ENCODE measurements around the gene ADA. TPM values are rescaled to one million over a fixed set of nuclear protein-coding genes. Genes with fewer than 3 reads are reported as not detected.
A peak's percentile ranks its signal among the peaks of the same experiment; 100 is the strongest.

The ADA gene
- total and polyA plus RNA-seq, 2 of the 13 experiments (the other 11 are each of a cell fraction or from before 2014, with no cell fraction given): 2.5 to 11.3 TPM

GRCh38 chr20:44637522-44638372 is 13.8 kb downstream of the ADA start:
- TF ChIP-seq NFIB (CRISPR knock-in tag; IDR thresholded peaks at IDR 0.05; ENCODE audit: borderline replicate concordance): no peak
- no peak for TF ChIP-seq NFE2L1 (CRISPR knock-in tag; IDR thresholded peaks at IDR 0.05; ENCODE audit: borderline replicate concordance)
- no peak for TF ChIP-seq THYN1 (CRISPR knock-in tag; IDR thresholded peaks at IDR 0.05; ENCODE audit: borderline replicate concordance, low read depth)
- TF ChIP-seq ZNF629 (CRISPR knock-in tag; conservative IDR thresholded peaks at IDR 0.05): peak; percentile 65
- DNase-seq (ENCODE audit: low spot score) (no peak), ATAC-seq (no peak), FAIRE-seq (peak; percentile 36)
- POLR2A ChIA-PET: no interaction called here
- Histone ChIP-seq H3K27me3 (ENCODE audit: control insufficient read depth in 1 of 2, insufficient read depth in 2 of 2, low read length in 2 of 2) (no peaks in the 10 kb centered on the region), H3K27ac (ENCODE audit: extremely low read length, insufficient read depth, low read length) (no peak overlapping the region), H3K4me3 (replicated peaks in 1 of 3; ENCODE audit: insufficient read depth in 1 of 3, low read depth in 2 of 3, low read length in 3 of 3) (no peak overlapping the region), H3K9me3 (ENCODE audit: low read length) (no peaks in the 10 kb centered on the region), H4K20me1 (ENCODE audit: insufficient read depth, low read length) (no peaks in the 10 kb centered on the region), H3K4me2 (ENCODE audit: low read depth, low read length) (no peak overlapping the region), H3K36me3 (replicated peaks in 1 of 2; ENCODE audit: control insufficient read depth in 1 of 2, insufficient read depth in 2 of 2, low read length in 2 of 2) (no peaks in the 10 kb centered on the region), H3K9ac (ENCODE audit: insufficient read depth, low read depth, low read length) (no peak overlapping the region), H2AFZ (ENCODE audit: low read length) (no peak overlapping the region), H3K4me1 (ENCODE audit: insufficient read depth, low read length) (peaks cover 17% of the 10 kb centered on the region), H3K79me2 (ENCODE audit: insufficient read depth, low read length) (no peaks in the 10 kb centered on the region)
- in situ Hi-C loops (cut with HindIII; ENCODE audit: extremely low pct_ligation_motif_present, low pct_unique_long_range_greater_than_20kb): no loop called here
- CTCF ChIA-PET (ENCODE audit: low intra/inter-chr PET ratio, low total read pairs): no interaction called here
- intact Hi-C loops (cut with micrococcal nuclease; ENCODE audit: unreplicated experiment): no loop called here
- no TSS peak for BruUV-seq (replicated peaks)
- WGBS (ENCODE audit: low lambda C conversion rate): 74% methylated on average over 11 of the region's 11 CpGs

GRCh38 chr20:44637042-44637441 is 14.5 kb downstream of the ADA start:
- TF ChIP-seq CSRNP1 (CRISPR knock-in tag; IDR thresholded peaks at IDR 0.05) (no peak), FOXA1 (IDR thresholded peaks at IDR 0.05) (no peak), FOXA1 (CRISPR knock-in tag; IDR thresholded peaks at IDR 0.05) (no peak), RXRB (CRISPR knock-in tag; IDR thresholded peaks at IDR 0.05; ENCODE audit: borderline replicate concordance) (no peak), SMARCE1 (IDR thresholded peaks at IDR 0.05; ENCODE audit: borderline replicate concordance) (no peak), SRSF9 (IDR thresholded peaks at IDR 0.05; ENCODE audit: borderline replicate concordance, insufficient read depth, low read depth, low read length, poor library complexity, severe bottlenecking) (no peak), MATR3 (CRISPR knock-in tag; IDR thresholded peaks at IDR 0.05) (no peak), SRSF4 (IDR thresholded peaks at IDR 0.05; ENCODE audit: low read depth, low read length, poor library complexity, severe bottlenecking) (no peak), ZNF260 (CRISPR knock-in tag; IDR thresholded peaks at IDR 0.05; ENCODE audit: borderline replicate concordance, low read depth) (no peak), ZNF101 (CRISPR knock-in tag; IDR thresholded peaks at IDR 0.05; ENCODE audit: borderline replicate concordance, low read depth) (peak; percentile 97), ZNF768 (CRISPR knock-in tag; IDR thresholded peaks at IDR 0.05) (peak; percentile 62; the same call in 1 of the 2 replicates), ZNF230 (CRISPR knock-in tag; IDR thresholded peaks at IDR 0.05) (no peak)
- TF ChIP-seq, protein P1, sequence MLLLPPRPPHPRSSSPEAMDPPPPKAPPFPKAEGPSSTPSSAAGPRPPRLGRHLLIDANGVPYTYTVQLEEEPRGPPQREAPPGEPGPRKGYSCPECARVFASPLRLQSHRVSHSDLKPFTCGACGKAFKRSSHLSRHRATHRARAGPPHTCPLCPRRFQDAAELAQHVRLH (CRISPR knock-in tag; IDR thresholded peaks at IDR 0.05; ENCODE audit: borderline replicate concordance, low read depth): no peak
- Histone ChIP-seq H3K79me2 (ENCODE audit: insufficient read depth, low read length) (no peaks in the 10 kb centered on the region), H3K27ac (ENCODE audit: extremely low read length, insufficient read depth, low read length) (no peak overlapping the region), H3K4me3 (replicated peaks in 1 of 3; ENCODE audit: insufficient read depth in 1 of 3, low read depth in 2 of 3, low read length in 3 of 3) (no peak overlapping the region), H3K27me3 (ENCODE audit: control insufficient read depth in 1 of 2, insufficient read depth in 2 of 2, low read length in 2 of 2) (no peaks in the 10 kb centered on the region), H3K36me3 (replicated peaks in 1 of 2; ENCODE audit: control insufficient read depth in 1 of 2, insufficient read depth in 2 of 2, low read length in 2 of 2) (no peaks in the 10 kb centered on the region), H4K20me1 (ENCODE audit: insufficient read depth, low read length) (no peaks in the 10 kb centered on the region), H3K9me3 (ENCODE audit: low read length) (no peaks in the 10 kb centered on the region), H3K4me2 (ENCODE audit: low read depth, low read length) (no peak overlapping the region), H2AFZ (ENCODE audit: low read length) (no peak overlapping the region), H3K9ac (ENCODE audit: insufficient read depth, low read depth, low read length) (no peak overlapping the region), H3K4me1 (ENCODE audit: insufficient read depth, low read length) (peaks cover 10% of the 10 kb centered on the region)
- ATAC-seq (no peak), DNase-seq (ENCODE audit: low spot score) (no peak), FAIRE-seq (no peak)
- ChIA-PET CTCF (ENCODE audit: low intra/inter-chr PET ratio, low total read pairs) (no interaction called here), POLR2A (no interaction called here)
- intact Hi-C loops (cut with micrococcal nuclease; ENCODE audit: unreplicated experiment): no loop called here
- WGBS (ENCODE audit: low lambda C conversion rate): 89% methylated on average over 5 of the region's 5 CpGs
- in situ Hi-C loops (cut with HindIII; ENCODE audit: extremely low pct_ligation_motif_present, low pct_unique_long_range_greater_than_20kb): no loop called here
- BruUV-seq (replicated peaks): no TSS peak

Data from HepG2 (cell line).